ENCODE results near the gene PDE4B.
"Not testable (repeated sequence)": the region's sequence is repeated elsewhere in the genome, so short reads cannot be mapped to it uniquely, and the experiment has no call there.

The PDE4B gene

GRCh38 chr1:65817891-65818290 lies 25.2 kb downstream of the PDE4B start:
- no peak for DNase-seq

- no peak for DNase-seq
These were observed 26.3 kb downstream of the PDE4B start for GRCh38 chr1:65818966-65819365.

GRCh38 chr1:65820983-65821382 lies 28.3 kb downstream of the PDE4B start:
- DNase-seq: no peak

- DNase-seq: no peak
These were observed 28.7 kb downstream of the PDE4B start for GRCh38 chr1:65821386-65821785.

- DNase-seq: no peak
These were observed 31.4 kb downstream of the PDE4B start for GRCh38 chr1:65824103-65824502.

- DNase-seq: no peak
These were observed 33.0 kb downstream of the PDE4B start for GRCh38 chr1:65825741-65826140.

GRCh38 chr1:65826782-65827181 lies 34.1 kb downstream of the PDE4B start:
- no peak for DNase-seq

- no peak for DNase-seq
These were observed 34.7 kb downstream of the PDE4B start for GRCh38 chr1:65827346-65827745.

GRCh38 chr1:65830306-65830705 lies 37.6 kb downstream of the PDE4B start:
- DNase-seq: no peak

GRCh38 chr1:65832296-65832695 lies 39.6 kb downstream of the PDE4B start:
- DNase-seq: no peak

- no peak for DNase-seq
These were observed 44.0 kb downstream of the PDE4B start for GRCh38 chr1:65836686-65837085.

GRCh38 chr1:65840683-65841082 lies 48.0 kb downstream of the PDE4B start:
- no peak for DNase-seq

- DNase-seq: no peak
These were observed 51.6 kb downstream of the PDE4B start for GRCh38 chr1:65844296-65844695.

- no peak for DNase-seq
These were observed 52.3 kb downstream of the PDE4B start for GRCh38 chr1:65844821-65845534.

GRCh38 chr1:65845535-65846060 lies 52.9 kb downstream of the PDE4B start:
- no peak for DNase-seq

GRCh38 chr1:65846866-65847265 lies 54.2 kb downstream of the PDE4B start:
- DNase-seq: no peak

- DNase-seq: no peak
These were observed 57.6 kb downstream of the PDE4B start for GRCh38 chr1:65850281-65850680.

- DNase-seq: not testable (repeated sequence)
These were observed 63.9 kb downstream of the PDE4B start for GRCh38 chr1:65856591-65856990.

GRCh38 chr1:65866439-65866838 lies 73.7 kb downstream of the PDE4B start:
- no peak for DNase-seq

- no peak for DNase-seq
These were observed 79.6 kb downstream of the PDE4B start for GRCh38 chr1:65872301-65872700.

GRCh38 chr1:65878342-65878741 lies 85.6 kb downstream of the PDE4B start:
- not testable (repeated sequence) for DNase-seq

- DNase-seq: no peak
These were observed 87.9 kb downstream of the PDE4B start for GRCh38 chr1:65880611-65881010.

- DNase-seq: no peak
These were observed 88.4 kb downstream of the PDE4B start for GRCh38 chr1:65881067-65881594.

GRCh38 chr1:65882076-65882475 lies 89.4 kb downstream of the PDE4B start:
- DNase-seq: no peak

GRCh38 chr1:65889441-65889840 lies 96.7 kb downstream of the PDE4B start:
- DNase-seq: no peak
